ENCODE measurements around the gene COA8. TPM values are rescaled to one million over a fixed set of nuclear protein-coding genes. Genes with fewer than 3 reads are reported as not detected.

COA8 gene
- 32.3 and 43.2 TPM in 2 replicates for total RNA-seq

GRCh38 chr14:103562429-103563225, at the start of gene COA8, which contains the start of gene BAG5:
TSS of gene COA8 (plus strand) at chr14:103562960. CDS start at chr14:103563002, 42 bp downstream.
TSS of gene BAG5 (minus strand) at chr14:103562657. CDS start at chr14:103561164, 1,493 bp downstream.

GRCh38 chr14:103522649-103523574, 39.8 kb upstream of the COA8 start, which contains the start of gene CKB:
TSS of gene CKB (minus strand) at chr14:103522830. CDS start at chr14:103522493, 337 bp downstream.

GRCh38 chr14:103528587-103529382, 34.0 kb upstream of the COA8 start, which contains the start of gene TRMT61A:
TSS of gene TRMT61A (plus strand) at chr14:103529196. CDS start at chr14:103529979, 783 bp downstream.

GRCh38 chr14:103628684-103629502, 66.1 kb downstream of the COA8 start, which contains the start of gene KLC1:
TSS of gene KLC1 (plus strand) at chr14:103629211. CDS start at chr14:103654565, 25,354 bp downstream.

Other genes starting within 250 kb of the COA8 start
- gene EIF5, start 228.7 kb upstream of the COA8 start, total RNA-seq: 102 and 163 TPM in 2 replicates
- gene MARK3, start 177.5 kb upstream of the COA8 start, total RNA-seq: 73.7 and 105 TPM in 2 replicates
- 7.7 and 11.9 TPM in 2 replicates for gene CKB, start 40.1 kb upstream of the COA8 start, total RNA-seq
- 8.0 and 14.0 TPM in 2 replicates for gene TRMT61A, start 33.8 kb upstream of the COA8 start, total RNA-seq
- gene BAG5, start 303 bp upstream of the COA8 start, total RNA-seq: 16.6 and 22.6 TPM in 2 replicates
- gene KLC1, start 66.3 kb downstream of the COA8 start, total RNA-seq: 138 and 152 TPM in 2 replicates
- 23.0 and 47.6 TPM in 2 replicates for gene XRCC3, start 152.5 kb downstream of the COA8 start, total RNA-seq
- 67.7 and 97.8 TPM in 2 replicates for gene ZFYVE21, start 152.8 kb downstream of the COA8 start, total RNA-seq